Mesenteric fat pad (tissue), 1 donor: ENCODE results near the gene D2HGDH. TPM values are rescaled to one million over a fixed set of nuclear protein-coding genes. Genes with fewer than 3 reads are reported as not detected.
"Not testable (repeated sequence)": the region's sequence is repeated elsewhere in the genome, so short reads cannot be mapped to it uniquely, and the experiment has no call there.

Experiments used
- DNase-seq: peaks from one replicate; pipeline ENCODE4 v3.0.0-alpha.2; 2020; ENCODE audit warnings: low spot score
- total RNA-seq: library from RNA; stranded (reverse); fragmentation: NEBNext Ultra II Directional; extraction: Animal tissue kit (Norgen Biotek cat#: 25700); gene quantifications from one replicate; pipeline ENCODE4 v1.2.1, GENCODE V29; 2021
- donor health status: DM: yes; HTN: yes; CAD: no.

D2HGDH gene
- total RNA-seq, 1 donor from 2014 or later: 27.0 TPM

DNA sequence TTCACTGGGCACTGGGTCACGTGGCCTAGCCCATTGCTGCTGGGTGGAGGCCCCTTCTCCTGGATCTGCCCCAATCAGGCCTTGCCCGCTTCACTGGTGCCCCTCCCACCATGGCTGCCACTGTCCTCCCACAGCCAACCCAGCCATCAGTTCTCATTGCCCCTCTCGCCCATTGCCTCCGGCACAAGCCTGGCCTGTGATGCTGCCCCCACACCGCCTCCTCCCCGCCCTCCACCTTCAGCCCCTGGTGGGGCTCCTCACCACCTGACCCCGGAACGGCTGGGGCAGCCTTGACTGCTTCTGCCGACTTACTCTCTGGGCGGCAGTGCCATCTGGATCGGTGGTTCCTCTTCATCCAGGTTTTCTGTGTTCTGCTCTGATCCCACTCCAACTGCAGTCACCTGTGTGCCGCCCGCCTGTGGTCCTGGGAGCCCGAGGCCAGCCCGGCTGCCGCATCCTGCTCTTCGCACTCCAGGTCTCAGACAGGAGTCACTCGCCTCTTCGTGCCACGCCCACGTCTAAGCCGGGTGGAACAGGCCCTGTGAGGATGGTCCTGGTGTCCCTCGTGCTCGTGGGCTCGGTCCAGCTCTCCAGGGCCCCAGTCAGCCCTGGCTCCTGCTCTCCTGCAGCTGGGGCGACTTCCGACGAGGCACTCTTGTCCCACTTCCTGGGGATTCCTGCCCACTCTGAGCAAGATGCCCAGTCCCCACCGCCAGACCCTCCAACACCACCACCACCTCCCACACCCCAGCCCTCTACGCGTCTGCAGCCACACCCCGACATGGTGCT is 14.2 kb downstream of the D2HGDH start:
- no peak for DNase-seq

DNA sequence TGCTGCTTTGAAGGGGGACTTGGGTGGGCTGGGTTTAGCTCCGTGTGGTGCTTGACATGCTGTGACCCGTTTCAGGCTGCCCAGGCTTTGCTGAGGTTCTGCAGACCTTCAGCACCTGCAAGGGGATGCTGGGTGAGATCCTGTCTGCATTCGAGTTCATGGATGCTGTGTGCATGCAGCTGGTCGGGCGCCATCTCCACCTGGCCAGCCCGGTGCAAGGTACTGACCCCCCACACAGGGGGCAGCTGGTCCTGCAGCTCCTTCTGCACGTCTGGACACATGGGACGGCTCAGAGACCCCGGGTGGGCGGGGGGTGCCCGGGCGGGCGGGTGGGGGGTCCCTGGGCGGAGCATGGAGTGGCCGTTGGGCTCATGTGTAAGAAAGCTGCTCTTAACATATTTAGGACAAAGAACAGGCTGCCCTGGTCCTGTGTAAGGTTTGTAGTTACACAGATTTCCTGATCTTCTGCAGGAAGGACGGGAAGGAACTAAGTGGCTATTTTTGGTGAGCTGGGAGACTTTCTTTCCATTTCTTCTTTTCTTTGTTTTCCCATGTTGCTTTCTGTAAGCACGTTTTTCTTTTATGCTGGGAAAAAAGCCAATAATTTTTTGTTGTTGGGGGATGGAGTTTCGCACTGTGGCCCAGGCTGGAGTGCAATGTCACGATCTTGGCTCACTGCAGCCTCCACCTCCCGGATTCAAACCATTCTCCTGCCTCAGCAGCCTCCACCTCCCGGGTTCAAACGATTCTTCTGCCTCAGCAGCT is 15.8 kb downstream of the D2HGDH start:
- no peak for DNase-seq

DNA sequence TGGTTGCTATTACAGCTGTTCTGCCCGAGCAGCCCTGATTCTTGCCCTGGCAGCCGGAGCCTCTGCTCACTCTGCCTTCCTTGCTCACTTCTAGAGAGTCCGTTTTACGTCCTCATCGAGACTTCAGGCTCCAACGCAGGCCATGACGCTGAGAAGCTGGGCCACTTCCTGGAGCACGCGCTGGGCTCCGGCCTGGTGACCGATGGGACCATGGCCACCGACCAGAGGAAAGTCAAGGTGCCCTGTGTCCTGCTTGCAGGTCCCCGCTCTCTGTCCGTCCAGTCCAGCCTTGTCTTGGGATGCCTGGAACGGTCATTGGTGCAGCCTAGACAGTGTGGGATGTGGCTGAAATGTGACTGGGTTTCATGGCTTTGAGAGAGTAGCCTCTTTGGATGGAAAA is 16.7 kb downstream of the D2HGDH start:
- no peak for DNase-seq

DNA sequence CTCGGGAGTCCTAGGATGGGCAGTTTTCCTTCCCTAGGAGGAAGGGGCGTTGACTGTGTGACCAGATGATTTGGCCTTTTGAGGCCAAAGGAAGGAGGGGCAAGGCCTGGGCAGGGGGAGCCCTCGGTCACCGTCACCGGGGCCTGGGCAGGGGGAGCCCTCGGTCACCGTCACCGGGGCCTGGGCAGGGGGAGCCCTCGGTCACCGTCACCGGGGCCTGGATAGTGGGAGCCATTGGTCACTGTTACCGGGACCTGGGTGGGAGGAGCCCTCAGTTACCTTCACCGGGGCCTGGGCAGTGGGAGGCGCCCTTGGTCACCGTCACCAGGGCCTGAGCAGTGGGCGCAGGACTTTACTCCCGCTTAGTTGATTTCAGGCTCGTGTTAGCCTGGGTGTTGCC is 17.3 kb downstream of the D2HGDH start:
- DNase-seq: no peak

DNA sequence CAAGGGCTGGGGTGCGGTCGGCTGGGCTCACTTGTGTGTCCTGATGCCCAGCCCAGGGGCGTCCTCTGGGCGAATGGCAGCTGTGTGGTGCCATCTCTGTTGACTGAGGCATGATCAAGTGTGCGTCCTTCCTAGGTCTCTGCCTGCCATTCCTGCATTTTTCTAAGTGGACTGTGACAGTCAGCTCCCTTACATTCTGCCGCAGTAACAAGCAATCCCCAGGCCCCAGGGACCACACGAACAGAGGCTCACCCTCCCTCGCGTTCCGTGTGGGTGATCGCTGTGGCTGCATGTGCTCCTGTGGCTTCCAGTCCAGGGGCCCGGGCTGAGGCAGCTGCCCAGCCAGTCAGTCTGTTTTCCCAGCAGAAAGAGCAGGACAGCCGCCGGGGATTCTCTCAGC is 17.8 kb downstream of the D2HGDH start:
- DNase-seq: no peak

DNA sequence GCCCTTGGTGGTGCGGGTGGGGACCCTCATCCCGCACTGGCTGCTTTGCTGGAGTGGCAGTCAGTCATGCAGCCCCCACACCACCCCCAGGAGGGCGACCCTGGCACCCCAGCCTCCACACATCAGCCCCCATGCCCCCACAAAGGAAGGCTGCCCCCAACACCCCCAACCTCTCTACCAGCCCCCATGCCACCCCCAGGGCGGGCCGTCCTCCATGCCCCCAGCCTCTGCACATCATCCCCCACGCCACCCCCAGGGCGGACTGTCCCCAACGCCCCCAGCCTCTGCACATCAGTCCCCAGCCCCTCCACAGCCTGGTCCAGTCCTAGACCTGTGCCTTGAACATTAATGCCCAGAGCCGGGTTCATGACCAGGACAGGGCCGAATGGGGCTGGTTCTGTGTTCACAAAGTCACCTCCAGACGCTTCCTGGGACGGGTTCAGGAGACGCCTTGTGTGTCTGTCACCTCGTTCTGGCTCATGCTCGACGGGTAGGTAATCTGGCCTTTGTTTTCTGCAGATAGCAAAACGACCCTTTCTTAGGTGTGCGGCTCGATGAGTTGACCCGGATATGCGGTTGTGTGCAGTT is 18.4 kb downstream of the D2HGDH start:
- DNase-seq: no peak

DNA sequence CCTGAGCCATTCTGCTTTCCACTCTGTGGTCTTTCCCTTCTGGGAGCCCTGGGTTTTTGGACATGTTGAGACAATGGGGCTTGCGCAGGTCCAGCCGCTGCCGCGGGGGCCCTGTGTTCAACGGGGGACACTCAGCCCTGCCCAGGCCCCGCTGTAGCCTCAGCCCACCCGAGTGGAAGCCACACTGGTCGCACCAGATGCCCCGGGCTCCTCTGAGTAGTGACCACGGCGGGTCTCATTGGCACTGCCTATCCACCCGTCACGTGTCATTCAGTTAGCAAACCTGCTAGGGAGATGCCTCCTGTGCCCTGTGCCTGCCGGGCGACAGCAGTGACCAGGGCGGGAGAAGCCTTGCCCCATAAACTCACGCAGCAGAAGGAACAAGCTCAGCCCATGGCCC is 19.1 kb downstream of the D2HGDH start:
- DNase-seq: no peak

DNA sequence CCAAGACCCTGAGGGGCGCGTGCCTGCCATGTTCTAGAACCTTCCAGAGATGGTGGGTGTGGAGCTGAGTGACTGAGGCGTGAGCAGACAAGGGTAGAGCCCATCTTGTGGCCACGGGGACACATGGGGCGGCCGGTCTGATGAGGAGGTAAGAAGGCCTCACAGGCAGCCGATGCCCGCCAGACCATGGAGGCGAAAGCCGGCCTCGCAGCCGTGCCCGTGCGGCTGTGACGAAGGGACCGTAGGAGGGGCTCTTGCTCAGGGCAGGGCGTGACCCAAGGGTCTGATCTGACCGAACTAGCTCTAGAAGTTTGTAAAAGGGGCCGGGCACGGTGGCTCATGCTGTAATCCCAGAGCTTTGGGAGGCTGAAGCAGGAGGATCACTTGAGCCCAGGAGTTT is 19.6 kb downstream of the D2HGDH start:
- no peak for DNase-seq

DNA sequence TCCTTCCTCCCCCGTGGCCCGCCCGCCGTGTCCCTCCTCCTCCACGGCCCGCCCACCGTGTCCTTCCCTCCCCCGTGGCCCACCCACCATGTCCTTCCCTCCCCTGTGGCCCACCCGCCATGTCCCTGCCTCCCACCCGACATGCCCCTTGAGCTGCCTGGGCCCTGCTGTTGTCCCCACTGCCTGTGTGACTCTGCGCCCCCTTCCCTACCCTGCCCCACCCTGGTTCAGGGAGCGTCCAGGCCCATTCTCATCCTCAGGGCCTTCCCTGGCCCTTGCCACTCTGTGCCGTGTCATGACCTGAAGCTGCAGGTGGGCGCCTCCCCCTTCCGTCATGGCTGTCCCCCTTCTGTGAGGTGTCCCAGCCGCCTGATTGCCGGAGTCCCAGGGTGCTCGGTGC is 20.7 kb downstream of the D2HGDH start:
- DNase-seq: no peak

DNA sequence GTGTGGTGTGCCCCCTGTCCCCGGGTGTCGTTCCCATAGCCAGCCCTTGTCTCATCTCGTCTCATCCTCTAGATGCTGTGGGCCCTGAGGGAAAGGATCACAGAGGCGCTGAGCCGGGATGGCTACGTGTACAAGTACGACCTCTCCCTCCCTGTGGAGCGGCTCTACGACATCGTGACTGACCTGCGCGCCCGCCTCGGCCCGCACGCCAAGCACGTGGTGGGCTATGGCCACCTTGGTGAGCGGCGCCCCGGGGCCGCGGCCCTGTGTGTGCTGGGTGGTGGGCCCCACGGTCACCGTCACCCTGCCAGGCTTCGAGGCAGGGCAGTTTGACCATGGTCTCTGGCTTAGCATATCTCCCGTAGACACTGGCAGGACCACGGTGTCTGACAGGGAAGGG is 21.3 kb downstream of the D2HGDH start:
- DNase-seq: no peak

DNA sequence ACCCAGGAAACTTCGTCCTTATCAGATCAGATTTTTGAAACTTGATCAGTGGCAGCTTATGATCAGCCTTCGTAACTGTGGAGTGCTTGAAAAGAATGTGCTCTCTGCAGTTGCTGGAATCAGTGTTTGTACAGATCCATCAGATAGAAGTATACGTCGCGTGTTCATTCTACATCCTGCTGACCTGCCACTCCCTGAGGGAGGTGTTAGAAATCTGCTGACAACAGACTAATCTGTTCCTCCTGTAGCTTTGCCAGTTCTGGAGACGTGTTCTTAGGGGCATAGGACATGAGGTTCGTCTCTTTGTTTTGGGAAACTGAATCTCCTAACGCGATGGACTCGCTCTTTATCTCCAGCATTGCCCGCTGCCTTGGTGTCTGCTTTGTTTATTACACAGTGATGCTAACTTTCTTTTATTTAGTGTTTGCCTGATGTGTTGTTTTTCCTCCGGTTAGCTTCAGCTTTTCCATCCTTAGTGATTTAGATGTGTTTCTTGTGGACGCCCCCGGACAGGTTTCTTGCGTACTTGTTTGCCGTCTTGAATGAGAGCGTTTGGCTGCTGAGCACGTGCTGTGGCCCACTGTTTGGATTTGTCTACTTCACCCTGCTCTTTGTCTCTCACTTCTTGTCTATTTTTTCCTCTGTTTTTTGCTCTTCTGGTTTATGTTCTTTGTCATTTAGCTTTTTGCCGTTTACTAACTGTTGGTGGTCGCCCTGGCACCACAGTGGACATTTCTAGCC is 24.8 kb downstream of the D2HGDH start:
- no peak for DNase-seq

DNA sequence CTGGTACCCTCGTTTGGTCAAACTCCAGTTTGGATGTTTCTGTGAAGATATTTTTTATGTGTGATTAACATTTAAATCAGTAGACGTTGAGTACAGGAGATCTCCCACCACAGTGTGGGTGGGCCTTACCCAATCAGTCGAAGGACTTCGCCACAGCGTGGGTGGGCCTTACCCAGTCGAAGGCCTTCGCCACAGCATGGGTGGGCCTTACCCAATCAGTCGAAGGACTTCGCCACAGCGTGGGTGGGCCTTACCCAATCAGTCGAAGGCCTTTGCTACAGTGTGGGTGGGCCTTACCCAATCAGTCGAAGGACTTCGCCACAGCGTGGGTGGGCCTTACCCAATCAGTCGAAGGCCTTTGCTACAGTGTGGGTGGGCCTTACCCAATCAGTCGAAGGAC is 25.5 kb downstream of the D2HGDH start:
- not testable (repeated sequence) for DNase-seq

DNA sequence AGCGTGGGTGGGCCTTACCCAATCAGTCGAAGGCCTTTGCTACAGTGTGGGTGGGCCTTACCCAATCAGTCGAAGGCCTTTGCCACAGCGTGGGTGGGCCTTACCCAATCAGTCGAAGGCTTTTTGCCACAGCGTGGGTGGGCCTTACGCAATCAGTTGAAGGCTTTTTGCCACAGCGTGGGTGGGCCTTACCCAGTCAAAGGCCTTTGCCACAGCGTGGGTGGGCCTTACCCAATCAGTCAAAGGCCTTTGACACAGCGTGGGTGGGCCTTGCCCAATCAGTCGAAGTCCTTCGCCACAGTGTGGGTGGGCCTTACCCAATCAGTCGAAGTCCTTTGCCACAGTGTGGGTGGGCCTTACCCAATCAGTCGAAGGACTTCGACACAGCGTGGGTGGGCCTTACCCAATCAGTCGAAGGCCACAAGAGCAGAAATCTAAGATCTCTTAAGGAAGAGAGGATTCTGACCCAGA is 25.9 kb downstream of the D2HGDH start:
- no peak for DNase-seq

DNA sequence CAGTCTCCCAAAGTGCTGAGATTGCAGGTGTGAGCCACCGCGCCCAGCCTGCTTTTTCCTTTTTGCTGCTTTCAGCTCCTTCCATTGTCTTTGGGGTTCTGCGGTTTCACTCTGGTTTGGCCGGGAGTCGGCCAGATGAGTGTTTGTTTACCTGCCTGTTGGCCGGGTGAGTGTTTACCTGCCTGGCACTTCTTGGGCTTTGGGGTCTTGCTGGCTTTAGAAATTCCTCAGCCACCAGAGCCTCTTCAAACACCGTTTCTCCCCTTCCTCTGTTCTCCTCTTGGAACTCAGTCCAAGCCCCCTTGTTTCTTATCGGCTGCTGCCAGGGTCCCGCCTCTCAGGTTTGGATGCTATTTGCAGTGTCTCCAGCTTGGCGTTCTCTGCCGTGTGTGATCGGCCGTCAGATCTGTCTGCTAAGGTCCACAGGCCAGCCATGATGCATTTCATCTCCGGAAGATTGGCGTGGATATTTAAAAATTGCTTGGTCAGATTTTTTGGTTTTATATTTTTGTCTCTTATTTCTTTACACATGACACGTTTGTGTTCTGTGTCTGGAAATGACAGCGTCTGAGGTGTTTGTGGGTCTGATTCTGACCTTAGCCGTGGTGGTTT is 28.0 kb downstream of the D2HGDH start:
- DNase-seq: peak; percentile 33

DNA sequence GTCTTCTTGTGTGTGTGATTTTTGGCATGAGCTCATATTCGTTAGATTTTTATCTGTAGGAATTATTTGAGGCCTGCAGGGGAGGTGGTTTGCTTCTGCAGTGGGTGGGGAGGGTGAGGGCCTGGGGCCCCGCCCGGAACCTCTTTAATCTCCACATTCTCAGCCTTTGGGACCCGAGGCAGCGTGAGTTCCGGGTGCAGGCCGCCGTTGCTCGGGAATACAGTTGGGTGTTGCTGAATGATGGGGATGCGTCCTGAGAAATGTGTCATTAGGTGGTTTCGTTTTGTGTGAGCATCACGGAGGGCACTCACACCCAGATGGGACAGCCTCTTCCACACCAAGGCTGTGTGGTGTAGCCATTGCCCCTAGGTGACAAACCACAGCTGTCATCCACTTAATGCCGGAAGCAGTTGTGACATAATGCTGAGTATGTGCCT is 28.5 kb downstream of the D2HGDH start:
- peak; percentile 82 for DNase-seq

DNA sequence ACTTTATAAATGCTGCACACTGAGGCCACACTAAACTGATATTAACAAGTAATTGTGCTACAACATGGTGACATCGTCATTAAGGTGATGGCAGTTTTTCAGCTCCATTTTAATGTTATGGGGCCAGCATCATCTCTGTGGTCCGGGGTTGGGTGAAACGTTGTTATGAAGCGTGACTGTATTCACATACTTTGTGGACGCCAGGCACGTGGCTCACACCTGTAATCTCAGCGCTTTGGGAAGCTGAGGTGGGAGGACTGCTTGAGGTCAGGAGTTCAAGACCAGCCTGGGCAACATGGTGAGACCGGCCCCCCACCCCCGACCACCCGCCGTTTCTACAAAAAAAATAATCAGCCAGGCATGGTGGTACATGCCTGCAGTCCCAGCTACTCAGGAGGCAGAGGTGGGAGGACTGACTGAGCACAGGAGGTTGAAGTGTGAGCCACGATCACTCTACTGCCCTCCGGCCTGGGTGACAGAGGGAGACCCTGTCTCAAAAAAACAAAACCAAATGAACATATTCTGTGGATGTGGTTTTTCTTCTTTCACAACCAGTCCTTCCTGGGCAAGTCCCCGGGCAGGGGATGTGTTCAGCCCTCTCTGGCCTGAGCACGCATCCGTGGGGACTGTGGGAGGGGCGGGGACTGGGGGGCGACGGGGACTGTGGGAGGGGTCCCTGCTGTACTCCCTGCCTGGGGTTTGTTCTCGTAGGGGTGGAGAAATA is 29.3 kb downstream of the D2HGDH start:
- peak; percentile 60 for DNase-seq

DNA sequence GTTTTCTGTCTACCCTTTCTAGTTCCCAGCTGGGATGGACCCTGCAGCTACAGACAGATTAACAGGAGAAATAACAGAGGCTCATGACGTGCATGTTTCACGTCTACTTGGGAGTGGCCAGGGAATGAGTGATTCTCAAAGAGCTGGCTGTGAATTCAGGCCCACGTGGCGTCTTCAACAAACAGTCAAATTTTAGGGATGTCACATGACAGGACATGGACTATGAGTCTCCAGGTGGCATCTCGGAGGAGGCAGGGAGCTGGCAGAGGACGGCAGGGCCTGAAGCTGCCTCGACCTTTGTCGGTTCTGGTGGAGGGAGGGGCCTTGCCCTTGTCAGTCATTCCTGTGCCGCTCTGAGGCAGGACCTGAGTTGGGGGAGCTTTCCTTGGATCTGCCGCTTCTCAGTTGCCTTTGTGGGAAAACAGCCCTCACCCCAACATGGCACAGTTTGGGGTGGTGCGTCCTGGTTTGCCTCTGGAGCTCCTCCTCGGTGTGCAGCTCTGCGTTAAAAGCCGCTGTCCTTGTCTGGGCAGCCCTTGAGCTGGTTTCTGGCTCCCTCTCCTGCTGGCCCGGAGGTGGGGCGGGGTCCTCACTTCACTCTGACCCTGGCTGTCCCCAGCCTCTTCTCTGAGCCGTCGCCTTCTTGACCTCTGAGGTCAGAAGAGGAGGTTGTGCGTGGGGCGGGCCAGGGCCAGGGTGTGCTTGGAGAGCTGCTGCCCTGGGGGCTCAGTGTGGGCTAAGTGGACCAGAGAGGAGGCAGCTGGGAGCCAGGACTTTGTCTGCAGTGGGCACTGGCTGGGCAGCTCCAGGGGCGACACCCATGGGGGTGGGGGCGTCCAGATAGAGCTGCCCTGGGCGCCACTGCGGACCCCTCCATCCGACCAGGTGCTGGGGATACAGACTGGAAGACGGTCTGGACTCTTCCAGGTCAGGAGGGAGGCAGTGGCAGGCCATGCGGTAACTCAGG is 30.1 kb downstream of the D2HGDH start:
- DNase-seq: peak; percentile 79

DNA sequence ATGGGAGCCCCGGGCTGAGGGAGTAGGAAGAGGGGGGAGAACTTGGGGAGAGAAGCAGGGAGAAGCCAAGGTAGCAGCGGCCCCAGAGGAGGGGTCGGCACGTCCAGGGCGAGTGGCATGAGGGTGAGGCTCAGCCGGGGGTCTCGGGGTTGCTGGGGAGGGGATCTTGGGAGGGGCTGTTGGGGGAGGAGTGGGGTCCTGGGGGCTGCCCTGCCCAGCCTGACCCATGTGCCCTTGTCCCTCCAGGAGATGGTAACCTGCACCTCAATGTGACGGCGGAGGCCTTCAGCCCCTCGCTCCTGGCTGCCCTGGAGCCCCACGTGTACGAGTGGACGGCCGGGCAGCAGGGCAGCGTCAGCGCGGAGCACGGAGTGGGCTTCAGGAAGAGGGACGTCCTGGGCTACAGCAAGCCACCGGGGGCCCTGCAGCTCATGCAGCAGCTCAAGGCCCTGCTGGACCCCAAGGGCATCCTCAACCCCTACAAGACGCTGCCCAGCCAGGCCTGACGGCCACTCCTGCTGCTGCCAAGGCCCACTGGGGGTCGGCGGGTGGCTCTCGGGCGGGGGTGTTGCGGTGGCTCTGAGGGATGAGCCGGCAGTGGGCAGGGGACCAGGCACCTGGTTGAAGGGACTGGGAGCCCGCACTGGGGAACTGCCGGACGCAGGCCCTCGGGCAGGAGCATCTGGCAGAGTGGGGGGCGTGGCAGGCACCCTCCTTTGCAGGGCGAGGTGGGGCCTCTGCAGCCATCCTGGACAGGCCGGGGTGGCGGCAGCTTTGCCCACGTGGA is 33.2 kb downstream of the D2HGDH start:
- peak; percentile 83 for DNase-seq
